Lung (tissue), 12 donors: ENCODE data around the gene DMBX1. TPM values are rescaled to one million over a fixed set of nuclear protein-coding genes. Genes with fewer than 3 reads are reported as not detected.
A peak's percentile ranks its signal among the peaks of the same experiment; 100 is the strongest.

Experiments used
- ATAC-seq: fragments of 200-7000 bp; cut with Tn5 transposase; one replicate; pipeline ENCODE4 v1.9.1; 2020; ENCODE audit warnings: moderate number of reproducible peaks; ENCODE audit not compliant: insufficient read depth, low FRiP score
- DNase-seq, 3 donors: peaks; one replicate each; pipeline ENCODE4 v3.0.0-alpha.2; 2013 to 2017
- H3K27ac ChIP-seq, 2 donors: one replicate each; pipeline ENCODE4 v1.5.1; 2013; ENCODE audit warnings: mild to moderate bottlenecking in 2 of 2, moderate library complexity in 2 of 2, control low read depth in 1 of 2, inconsistent platforms in 1 of 2, low read depth in 1 of 2, low read length in 1 of 2
- H3K27me3 ChIP-seq, 3 donors: one replicate each; pipeline ENCODE4 v1.5.1; 2013; ENCODE audit warnings: low read length in 2 of 3; ENCODE audit not compliant: control insufficient read depth in 3 of 3, insufficient read depth in 3 of 3
- H3K36me3 ChIP-seq, 4 donors: one replicate each; pipeline ENCODE4 v1.5.1; 2013; ENCODE audit warnings: low read length in 4 of 4, mild to moderate bottlenecking in 1 of 4, moderate library complexity in 1 of 4; ENCODE audit not compliant: control insufficient read depth in 4 of 4, insufficient read depth in 4 of 4
- H3K4me1 ChIP-seq, 5 donors: one replicate each; pipeline ENCODE4 v1.5.1; 2013; ENCODE audit warnings: low read length in 5 of 5, mild to moderate bottlenecking in 2 of 5, moderate library complexity in 1 of 5; ENCODE audit not compliant: control insufficient read depth in 5 of 5, insufficient read depth in 5 of 5
- H3K4me3 ChIP-seq: one replicate; pipeline ENCODE4 v1.5.1; 2013; ENCODE audit warnings: mild to moderate bottlenecking, control low read depth, moderate library complexity
- H3K9ac ChIP-seq, 2 donors: one replicate each; pipeline ENCODE4 v1.5.1; 2013; ENCODE audit warnings: low read length in 2 of 2, control low read depth in 1 of 2; ENCODE audit not compliant: insufficient read depth in 1 of 2
- H3K9me3 ChIP-seq, 4 donors: one replicate each; pipeline ENCODE4 v1.5.1; 2013; ENCODE audit warnings: low read length in 3 of 4, mild to moderate bottlenecking in 1 of 4, moderate library complexity in 1 of 4; ENCODE audit not compliant: control insufficient read depth in 4 of 4, insufficient read depth in 3 of 4
- WGBS, 2 donors: extraction: QIAGEN DNeasy Blood & Tissue Kit; methylation state at CpG; one replicate each; pipeline ENCODE4 v1.1.7; 2013; 5-methylcytosine and 5-hydroxymethylcytosine counted together
- polyA plus RNA-seq, 2 donors: library from polyadenylated mRNA; stranded (reverse); fragments of 200-250 nt; gene quantifications; one replicate each; pipeline ENCODE4 v1.2.1, GENCODE V29; 2013
- total RNA-seq, 2 donors: library from RNA; depleted of rRNA in 1 of 2; stranded (reverse); fragments of >200 nt in 1 of 2; gene quantifications; one replicate each; pipeline ENCODE4 v1.2.1, GENCODE V29; 2014 to 2021
- TF ChIP-seq, protein P1 (sequence below): IDR thresholded peaks from 2 replicates; pipeline ENCODE4 v1.5.1; 2012; ENCODE audit warnings: mild to moderate bottlenecking; ENCODE audit errors: control extremely low read depth, extremely low read depth
- donor health status: control.
- donor health status: control.
- donor health status: Bipolar disorder and iron deficiency.
- donor health status: healthy.
- donor health status: DM: yes; HTN: yes; CAD: no.

Gene DMBX1
- total and polyA plus RNA-seq, 4 donors: 0.01 to 0.09 TPM; not detected in 2

DNA sequence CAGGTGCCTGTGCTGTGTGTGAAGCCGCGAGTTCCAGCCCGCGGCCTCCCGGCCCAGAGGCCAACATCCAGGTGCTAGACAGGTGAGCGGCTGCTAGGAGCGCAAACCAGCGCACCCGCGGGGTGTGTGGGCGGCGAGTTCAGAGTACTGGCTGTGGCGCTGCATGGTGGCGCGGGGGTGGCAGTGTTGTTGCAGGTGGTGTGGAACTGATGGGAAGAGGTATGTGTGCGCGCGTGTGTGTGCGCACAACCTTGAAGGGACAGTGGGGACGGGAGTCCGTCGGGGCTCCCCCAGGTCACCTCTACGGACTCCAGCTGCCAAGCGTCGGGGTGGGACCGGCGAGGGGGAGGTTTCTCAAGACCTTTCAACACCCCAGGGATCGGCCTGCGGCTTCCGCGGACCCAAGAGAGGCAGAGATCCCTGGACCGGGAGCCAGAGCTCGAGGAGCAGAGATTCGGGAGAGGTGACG lies 433 bp upstream of the DMBX1 start:
- H3K27ac ChIP-seq: no peak overlapping the region
- DNase-seq (no peak), ATAC-seq (no peak)
- peaks cover 11 to 96% (median 84%) of the 10 kb centered on the region in 3 donors for H3K27me3 ChIP-seq
- H3K9ac ChIP-seq: no peak overlapping the region
- no peaks in the 10 kb centered on the region for H3K36me3 ChIP-seq
- TF ChIP-seq, protein P1, sequence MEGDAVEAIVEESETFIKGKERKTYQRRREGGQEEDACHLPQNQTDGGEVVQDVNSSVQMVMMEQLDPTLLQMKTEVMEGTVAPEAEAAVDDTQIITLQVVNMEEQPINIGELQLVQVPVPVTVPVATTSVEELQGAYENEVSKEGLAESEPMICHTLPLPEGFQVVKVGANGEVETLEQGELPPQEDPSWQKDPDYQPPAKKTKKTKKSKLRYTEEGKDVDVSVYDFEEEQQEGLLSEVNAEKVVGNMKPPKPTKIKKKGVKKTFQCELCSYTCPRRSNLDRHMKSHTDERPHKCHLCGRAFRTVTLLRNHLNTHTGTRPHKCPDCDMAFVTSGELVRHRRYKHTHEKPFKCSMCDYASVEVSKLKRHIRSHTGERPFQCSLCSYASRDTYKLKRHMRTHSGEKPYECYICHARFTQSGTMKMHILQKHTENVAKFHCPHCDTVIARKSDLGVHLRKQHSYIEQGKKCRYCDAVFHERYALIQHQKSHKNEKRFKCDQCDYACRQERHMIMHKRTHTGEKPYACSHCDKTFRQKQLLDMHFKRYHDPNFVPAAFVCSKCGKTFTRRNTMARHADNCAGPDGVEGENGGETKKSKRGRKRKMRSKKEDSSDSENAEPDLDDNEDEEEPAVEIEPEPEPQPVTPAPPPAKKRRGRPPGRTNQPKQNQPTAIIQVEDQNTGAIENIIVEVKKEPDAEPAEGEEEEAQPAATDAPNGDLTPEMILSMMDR: no peak
- 3 to 6% methylated on average over 34 to 35 of the region's 35 CpGs for WGBS, 2 donors
- no peak overlapping the region for H3K4me3 ChIP-seq
- peaks cover 0 to 9% (median 0%) of the 10 kb centered on the region in 5 donors for H3K4me1 ChIP-seq
- H3K9me3 ChIP-seq: peaks cover 0 to 3% (median 0%) of the 10 kb centered on the region in 4 donors

DNA sequence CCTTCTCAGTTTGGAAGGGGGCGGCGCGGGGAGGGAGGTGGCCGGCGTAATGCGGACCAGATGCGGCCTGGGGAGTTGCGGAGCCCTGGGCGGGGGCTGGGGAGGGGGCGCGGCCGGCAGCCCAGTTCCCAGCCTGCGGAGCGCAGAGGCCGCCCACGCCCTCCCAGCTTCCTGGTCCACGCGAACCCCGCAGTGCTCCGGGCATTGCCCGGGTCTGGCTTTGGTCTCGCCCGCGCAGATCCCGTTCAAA lies 695 bp downstream of the DMBX1 start:
- ATAC-seq (no peak), DNase-seq (peak in 1 of 3 donors; percentile 40)
- Histone ChIP-seq H3K27ac (no peak overlapping the region), H3K4me3 (no peak overlapping the region), H3K9me3 (peaks cover 0 to 3% (median 0%) of the 10 kb centered on the region in 4 donors), H3K36me3 (no peaks in the 10 kb centered on the region), H3K9ac (no peak overlapping the region), H3K27me3 (peaks cover 11 to 96% (median 82%) of the 10 kb centered on the region in 3 donors), H3K4me1 (peaks cover 0 to 9% (median 0%) of the 10 kb centered on the region in 5 donors)
- 2 to 5% methylated on average over 23 to 25 of the region's 25 CpGs for WGBS, 2 donors
- TF ChIP-seq, protein P1: no peak

DNA sequence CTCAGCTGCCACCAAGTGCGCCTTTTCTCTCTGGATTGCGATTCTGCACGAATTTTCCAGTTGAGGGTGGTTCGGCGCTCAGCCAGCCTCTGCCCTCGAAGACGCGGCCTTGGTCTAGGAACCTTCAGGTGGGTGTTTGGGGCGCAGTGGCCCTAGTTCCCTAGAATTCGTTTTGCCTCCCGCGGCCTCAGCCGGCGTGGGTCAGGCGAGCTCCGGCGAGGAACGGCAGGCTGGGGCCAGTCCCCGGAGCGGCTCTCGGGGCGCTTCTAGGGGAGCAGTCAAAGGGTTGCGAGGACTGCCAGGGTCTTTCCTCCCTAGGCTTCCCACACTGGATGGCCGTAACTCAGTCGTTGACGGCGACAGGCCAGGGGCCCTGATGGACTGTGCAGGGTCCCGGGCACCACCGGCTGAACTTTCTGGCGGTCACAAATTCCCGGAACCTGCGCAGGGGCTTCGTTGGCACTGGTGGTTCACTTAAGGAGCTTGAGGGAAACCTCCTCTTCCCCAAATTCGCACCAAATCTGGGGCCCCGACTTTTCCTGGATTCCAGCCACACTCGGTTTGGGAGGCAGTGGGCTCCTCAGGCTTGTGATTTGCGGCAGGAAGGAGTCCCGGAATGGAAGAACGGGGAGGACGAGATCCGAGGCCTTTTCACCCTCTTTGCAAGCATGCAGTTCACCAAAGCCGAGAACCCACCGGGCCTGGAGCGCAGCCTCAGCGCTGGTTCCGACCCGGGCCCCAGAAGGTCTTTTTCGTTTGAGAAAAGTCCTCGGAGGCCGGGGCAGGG lies 1.2 kb downstream of the DMBX1 start:
- no peak overlapping the region for H3K27ac ChIP-seq
- H3K4me1 ChIP-seq: peaks cover 0 to 9% (median 0%) of the 10 kb centered on the region in 5 donors
- no peak overlapping the region for H3K4me3 ChIP-seq
- peaks cover 0 to 3% (median 0%) of the 10 kb centered on the region in 4 donors for H3K9me3 ChIP-seq
- 5 to 9% methylated on average over 48 to 50 of the region's 50 CpGs for WGBS, 2 donors
- H3K9ac ChIP-seq: no peak overlapping the region
- H3K36me3 ChIP-seq: no peaks in the 10 kb centered on the region
- H3K27me3 ChIP-seq: peaks cover 11 to 98% (median 86%) of the 10 kb centered on the region in 3 donors
- TF ChIP-seq, protein P1: no peak
- DNase-seq (peak; percentile 20 to 42 (median 40)), ATAC-seq (no peak)
